ENCODE data around the gene TRAF7.

Gene TRAF7

DNA sequence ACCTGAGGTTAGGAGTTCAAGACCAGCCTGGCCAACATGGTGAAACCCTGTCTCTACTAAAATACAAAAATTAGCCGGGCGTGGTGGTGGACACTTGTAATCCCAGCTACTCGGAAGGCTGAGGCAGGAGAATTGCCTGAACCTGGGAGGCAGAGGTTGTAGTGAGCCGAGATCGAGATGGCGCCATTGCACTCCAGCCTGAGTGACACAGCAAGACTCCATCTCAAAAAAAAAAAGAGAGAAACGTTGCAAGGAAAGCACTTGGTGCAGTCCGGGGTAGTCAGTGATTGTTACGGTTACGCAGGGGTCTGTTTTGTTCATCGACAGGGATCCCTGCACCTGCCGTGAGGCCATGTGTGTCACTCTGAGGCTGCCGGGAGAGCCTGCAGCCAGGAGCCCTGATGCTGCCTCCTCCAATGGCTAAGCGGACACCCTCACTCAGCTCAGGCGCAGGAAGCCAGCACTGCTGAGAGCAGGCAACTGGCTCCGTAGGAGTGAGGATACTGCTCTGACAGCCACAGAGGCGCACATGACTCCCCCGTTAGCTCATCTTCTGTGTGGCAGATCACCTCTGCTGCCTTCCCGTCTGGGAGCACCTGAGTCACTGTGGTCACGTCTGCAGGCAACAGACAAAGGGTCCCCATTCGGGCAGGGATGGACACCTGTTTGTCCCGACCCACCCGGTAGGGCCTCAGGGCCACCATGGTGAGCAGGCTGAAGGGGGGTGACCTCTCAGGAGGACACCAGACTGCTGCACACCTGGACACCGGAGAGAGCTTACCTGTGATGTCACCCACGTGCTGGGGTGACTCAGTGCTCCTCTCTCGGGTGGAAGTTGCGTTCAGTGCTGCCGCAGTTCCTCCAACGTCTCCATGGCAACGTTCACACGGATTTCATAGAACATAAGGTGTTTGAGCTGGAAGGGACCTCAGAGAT is 12.4 kb upstream of the TRAF7 start:
- DNase-seq (ENCODE audit: low read depth, low spot score) = no peak
- H3K4me3 ChIP-seq (ENCODE audit: low read length) = no peak overlapping the region

GRCh38 chr16:2143878-2144485 is 11.6 kb upstream of the TRAF7 start:
- no peak overlapping the region for H3K4me3 ChIP-seq (ENCODE audit: low read length)
- no peak for DNase-seq (ENCODE audit: low read depth, low spot score)

DNA sequence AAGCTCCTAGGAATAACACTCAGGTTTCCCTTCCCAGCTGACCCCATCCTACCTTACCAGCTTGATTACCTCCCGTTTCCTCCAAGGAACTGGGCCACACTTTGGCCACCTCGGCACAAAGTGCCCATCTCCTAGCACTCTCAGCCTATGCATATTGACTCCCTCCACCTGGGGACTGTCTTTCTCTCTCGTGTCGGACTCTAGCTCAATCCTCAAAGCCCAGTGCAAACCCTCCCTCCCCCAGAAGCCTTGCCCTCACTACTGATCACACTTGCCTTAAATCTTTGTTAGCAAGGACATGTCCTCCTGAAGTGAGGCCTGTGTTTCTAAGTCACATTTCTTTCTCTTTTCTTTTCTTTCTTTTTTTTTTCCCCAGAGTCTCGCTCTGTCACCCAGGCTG is 9.7 kb upstream of the TRAF7 start:
- DNase-seq (ENCODE audit: low read depth, low spot score) = no peak
- H3K4me3 ChIP-seq (ENCODE audit: low read length) = no peak overlapping the region

- no peak for DNase-seq (ENCODE audit: low read depth, low spot score)
- no peak overlapping the region for H3K4me3 ChIP-seq (ENCODE audit: low read length)
Measured at GRCh38 chr16:2147378-2147777, 8.2 kb upstream of the TRAF7 start.

- DNase-seq (ENCODE audit: low read depth, low spot score) = no peak
- peak within 1 kb of the TSS; percentile 56 for H3K4me3 ChIP-seq (ENCODE audit: low read length)
Measured at GRCh38 chr16:2147981-2148671, 7.5 kb upstream of the TRAF7 start, which contains the start of gene RAB26. TSS of gene RAB26 (plus strand) at chr16:2148625. CDS start at chr16:2148784, 159 bp downstream.

- no peak for DNase-seq (ENCODE audit: low read depth, low spot score)
- peak overlapping the region; percentile 56 for H3K4me3 ChIP-seq (ENCODE audit: low read length)
Measured at GRCh38 chr16:2148714-2149629, 6.6 kb upstream of the TRAF7 start.

DNA sequence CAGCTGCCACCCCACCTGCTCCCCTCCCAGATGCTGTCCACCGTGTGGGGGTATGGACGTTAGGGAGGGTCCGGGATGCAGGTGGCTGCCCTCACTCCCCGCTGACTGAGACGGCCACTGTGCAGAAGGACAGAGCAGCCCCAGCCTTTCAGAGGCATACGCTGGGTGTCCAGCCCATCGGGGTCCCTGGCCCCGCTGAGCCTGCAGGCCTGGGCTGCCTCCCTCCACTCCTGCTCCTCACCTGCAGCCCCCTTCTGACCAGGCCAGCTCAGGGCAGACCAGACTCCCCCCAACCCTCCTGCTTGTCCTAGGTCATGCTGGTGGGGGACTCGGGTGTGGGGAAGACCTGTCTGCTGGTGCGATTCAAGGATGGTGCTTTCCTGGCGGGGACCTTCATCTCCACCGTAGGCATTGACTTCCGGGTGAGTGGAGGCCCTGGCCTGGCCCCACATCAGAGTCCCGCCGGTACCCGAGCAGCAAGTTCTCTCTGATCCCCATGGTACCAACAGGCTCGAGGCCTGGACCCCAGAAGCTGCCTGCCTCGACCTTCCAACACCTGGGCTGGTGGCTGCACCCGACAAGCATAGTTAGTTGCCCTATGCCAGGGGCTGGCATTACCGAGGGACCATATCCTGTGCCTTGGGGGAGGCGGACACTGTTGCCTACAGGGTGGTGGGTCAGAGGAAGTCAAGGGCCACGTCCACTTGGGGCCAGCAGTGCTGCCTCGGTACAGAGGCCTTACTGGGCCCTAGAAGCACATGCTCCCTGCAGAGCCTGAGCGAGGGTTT is 5.8 kb upstream of the TRAF7 start:
- DNase-seq (ENCODE audit: low read depth, low spot score) = no peak
- H3K4me3 ChIP-seq (ENCODE audit: low read length) = peak overlapping the region; percentile 56

- no peak overlapping the region for H3K4me3 ChIP-seq (ENCODE audit: low read length)
- DNase-seq (ENCODE audit: low read depth, low spot score) = no peak
Measured at GRCh38 chr16:2150418-2151187, 5.0 kb upstream of the TRAF7 start.

GRCh38 chr16:2151188-2152091 is 4.1 kb upstream of the TRAF7 start:
- no peak for DNase-seq (ENCODE audit: low read depth, low spot score)
- H3K4me3 ChIP-seq (ENCODE audit: low read length) = no peak overlapping the region

- no peak for DNase-seq (ENCODE audit: low read depth, low spot score)
- peak overlapping the region; percentile 99 for H3K4me3 ChIP-seq (ENCODE audit: low read length)
Measured at GRCh38 chr16:2152695-2153506, 2.7 kb upstream of the TRAF7 start.

GRCh38 chr16:2154533-2155090 is 970 bp upstream of the TRAF7 start:
- H3K4me3 ChIP-seq (ENCODE audit: low read length) = peak overlapping the region; percentile 99
- DNase-seq (ENCODE audit: low read depth, low spot score) = no peak

DNA sequence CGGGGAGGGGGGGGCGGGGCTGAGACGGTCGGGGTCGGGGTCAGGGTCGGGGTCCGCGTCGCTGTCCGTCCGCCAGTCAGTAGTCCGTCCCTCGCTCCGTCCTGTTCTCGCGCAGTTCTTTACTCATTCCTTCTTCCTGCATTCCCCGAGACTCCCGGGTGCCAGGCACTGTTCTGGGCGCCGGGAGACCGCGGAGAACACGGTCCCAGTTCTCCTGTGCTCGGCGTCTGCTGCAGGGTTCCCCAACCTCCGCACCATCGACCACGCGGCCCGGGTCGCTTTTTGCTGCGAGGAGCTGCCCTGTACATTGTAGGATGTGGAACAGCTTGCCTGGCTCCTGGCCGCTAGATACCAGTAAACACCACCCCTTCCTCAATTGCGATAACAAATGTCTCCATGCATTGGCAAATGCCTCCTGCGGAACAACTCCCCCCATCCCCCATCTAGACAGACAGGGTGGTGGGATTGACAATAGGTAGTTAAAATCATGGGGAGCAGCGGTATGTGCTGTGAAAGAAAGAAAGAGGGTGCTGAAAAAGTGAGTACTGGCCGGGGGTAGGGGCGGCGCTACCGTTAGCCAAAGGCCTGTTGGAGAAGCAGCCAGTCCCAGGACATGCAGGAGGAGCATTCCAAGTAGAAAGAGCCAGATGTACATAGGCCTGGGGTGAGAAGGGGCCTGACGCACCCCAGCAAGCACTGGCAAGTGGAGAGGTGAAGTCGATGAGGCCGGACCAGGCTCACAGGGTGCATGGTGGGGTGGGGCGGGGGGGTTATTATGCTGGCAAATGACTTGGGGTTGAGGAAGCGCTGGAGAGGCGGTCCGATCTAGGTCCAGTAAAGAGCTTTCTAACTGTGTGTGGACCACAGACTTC is 631 bp downstream of the TRAF7 start:
- no peak for DNase-seq (ENCODE audit: low read depth, low spot score)
- H3K4me3 ChIP-seq (ENCODE audit: low read length) = peak overlapping the region; percentile 91

DNA sequence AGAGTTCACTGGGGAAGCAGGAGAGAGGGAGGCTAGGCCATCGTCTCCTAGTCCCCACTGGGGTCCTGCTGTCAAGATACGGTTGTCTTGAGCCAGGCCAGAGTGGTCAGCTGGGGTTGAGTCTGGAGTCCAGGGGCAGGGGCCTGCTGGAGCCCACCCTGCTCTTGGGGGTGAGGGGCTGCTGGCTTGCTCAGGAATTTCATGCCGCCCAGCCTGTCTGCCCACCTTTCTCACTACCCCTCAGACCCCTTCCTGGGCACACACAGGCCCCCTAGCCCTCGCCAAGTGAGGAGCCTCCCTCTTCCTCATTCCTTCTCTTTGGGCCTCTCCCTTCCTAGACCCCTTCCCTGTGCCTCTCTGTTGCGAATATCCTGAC is 1.3 kb downstream of the TRAF7 start:
- H3K4me3 ChIP-seq (ENCODE audit: low read length) = peak overlapping the region; percentile 91

DNA sequence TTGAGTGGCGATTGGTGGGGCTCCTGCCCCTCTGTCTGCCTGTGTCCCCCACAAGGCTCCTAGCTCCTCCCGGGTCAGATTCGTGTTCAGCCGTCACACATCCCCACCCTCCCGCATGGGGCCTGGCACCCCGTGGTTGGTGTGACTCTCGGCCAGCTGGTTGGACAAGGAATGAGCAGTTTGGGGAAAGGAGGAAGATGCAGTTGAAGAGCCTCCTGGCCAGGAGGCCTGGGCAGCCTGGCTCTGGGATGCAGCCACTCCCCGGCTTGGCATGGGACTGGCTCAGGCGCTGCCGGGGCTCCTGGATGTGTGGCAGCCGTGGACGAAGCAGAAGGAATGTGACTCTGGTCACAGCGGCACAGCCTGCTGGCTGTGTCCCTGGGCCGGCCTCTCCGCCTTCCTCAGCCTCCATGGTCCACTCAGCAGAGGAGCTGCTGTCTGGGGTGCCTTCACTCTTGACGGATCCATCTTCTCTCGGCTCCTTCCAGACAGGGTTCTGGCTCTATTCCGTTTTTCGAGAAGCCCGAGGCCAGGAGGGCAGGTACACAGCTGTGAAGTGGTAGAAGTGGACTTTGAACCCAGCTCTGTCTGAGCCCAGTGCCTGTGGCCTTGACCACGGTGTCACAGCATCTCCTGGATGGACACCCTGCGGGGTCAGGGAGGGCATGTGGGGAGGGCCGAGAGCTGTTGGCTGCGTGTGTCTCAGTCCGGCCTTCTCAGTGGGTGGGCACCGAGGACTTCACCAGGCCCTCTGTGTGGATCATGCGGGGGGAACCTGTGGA is 2.1 kb downstream of the TRAF7 start:
- H3K4me3 ChIP-seq (ENCODE audit: low read length) = no peak overlapping the region
- DNase-seq (ENCODE audit: low read depth, low spot score) = no peak

More for the DNA sequence above, 1.3 kb downstream of the TRAF7 start:
- no peak for DNase-seq (ENCODE audit: low read depth, low spot score)
